ENCODE data around the gene STIL. TPM values are rescaled to one million over a fixed set of nuclear protein-coding genes. Genes with fewer than 3 reads are reported as not detected.
"Not testable (repeated sequence)": the region's sequence is repeated elsewhere in the genome, so short reads cannot be mapped to it uniquely, and the experiment has no call there.

STIL gene
- total and polyA plus RNA-seq, 2 donors (not counting 3 experiments of a cell fraction or from before 2014, with no cell fraction given), result 10.3 to 28.1 TPM

- BruUV-seq (replicated peaks), result no TSS peak
- H4K20me1 ChIP-seq (replicated peaks; ENCODE audit: control insufficient read depth, extremely low read depth, insufficient read depth, low read length), result peaks cover 2% of the 10 kb centered on the region
- H3K9ac ChIP-seq (replicated peaks; ENCODE audit: extremely low read depth, insufficient read depth, low read length), result no peak overlapping the region
- H3K9me3 ChIP-seq (replicated peaks; ENCODE audit: control insufficient read depth, insufficient read depth, low read length), result no peaks in the 10 kb centered on the region
- CTCF ChIA-PET, result no interaction called here
- no peak overlapping the region for H3K4me3 ChIP-seq (replicated peaks in 1 of 3; ENCODE audit: insufficient read depth in 1 of 3, low read depth in 1 of 3, low read length in 3 of 3)
- no peaks in the 10 kb centered on the region for H3K9me1 ChIP-seq (replicated peaks; ENCODE audit: control insufficient read depth, extremely low read depth, insufficient read depth, low read length)
- H3K4me2 ChIP-seq (ENCODE audit: insufficient read depth, low read length), result no peak overlapping the region
- H3K27ac ChIP-seq (ENCODE audit: insufficient read depth, low read depth, low read length), result no peak overlapping the region
- FAIRE-seq (no peak), DNase-seq (ENCODE audit: low read depth, low spot score) (no peak)
- H3K4me1 ChIP-seq (ENCODE audit: control insufficient read depth, extremely low read depth, insufficient read depth, low read length), result no peaks in the 10 kb centered on the region
- dilution Hi-C loops (cut with MboI; ENCODE audit: extremely low pct_ligation_motif_present, low sequenced_read_pairs), result no loop called here
- TF ChIP-seq CTCF (IDR thresholded peaks at IDR 0.05; ENCODE audit: extremely low read depth in 1 of 2, insufficient read depth in 1 of 2, low read depth in 1 of 2, low read length in 2 of 2), result no peak
- TF ChIP-seq JUN (IDR thresholded peaks at IDR 0.05; ENCODE audit: borderline replicate concordance, insufficient read depth, insufficient read length, low read depth), result no peak
- no peak for TF ChIP-seq POLR2AphosphoS5 (IDR thresholded peaks at IDR 0.05; ENCODE audit: insufficient read depth, low read depth, low read length)
- TF ChIP-seq FOS (IDR thresholded peaks at IDR 0.05; ENCODE audit: borderline replicate concordance, insufficient read depth, low read length), result no peak
- no peak for TF ChIP-seq GATA2 (IDR thresholded peaks at IDR 0.05; ENCODE audit: insufficient read depth, insufficient read length, low read depth, low read length)
- TF ChIP-seq EZH2 (IDR thresholded peaks at IDR 0.05; ENCODE audit: borderline replicate concordance, low read depth, low read length, severe bottlenecking), result no peak
- no peak for TF ChIP-seq POLR2A (IDR thresholded peaks at IDR 0.05; ENCODE audit: low read depth, low read length)
- TF ChIP-seq MAX (IDR thresholded peaks at IDR 0.05; ENCODE audit: insufficient read depth, insufficient read length), result no peak
- no peak for TF ChIP-seq MYC (IDR thresholded peaks at IDR 0.05; ENCODE audit: low read depth, low read length)
- H2AFZ ChIP-seq (ENCODE audit: low read depth, low read length), result no peak overlapping the region
- peaks cover 67% of the 10 kb centered on the region for H3K79me2 ChIP-seq (ENCODE audit: control insufficient read depth, insufficient read depth, low read length)
- H3K36me3 ChIP-seq (ENCODE audit: control insufficient read depth in 2 of 2, extremely low read depth in 1 of 2, insufficient read depth in 2 of 2, low read length in 2 of 2), result no peaks in the 10 kb centered on the region
- intact Hi-C loops (cut with micrococcal nuclease), result no loop called here
- no peaks in the 10 kb centered on the region for H3K27me3 ChIP-seq (ENCODE audit: control insufficient read depth in 2 of 2, insufficient read depth in 2 of 2, low read length in 2 of 2)
- POLR2A ChIA-PET, result no interaction called here
Measured at GRCh38 chr1:47347735-47348134, 33.8 kb upstream of the STIL start.

- H3K36me3 ChIP-seq (ENCODE audit: control insufficient read depth in 2 of 2, extremely low read depth in 1 of 2, insufficient read depth in 2 of 2, low read length in 2 of 2); BruUV-seq (replicated peaks); H3K4me3 ChIP-seq (replicated peaks in 1 of 3; ENCODE audit: insufficient read depth in 1 of 3, low read depth in 1 of 3, low read length in 3 of 3); H3K4me1 ChIP-seq (ENCODE audit: control insufficient read depth, extremely low read depth, insufficient read depth, low read length); H3K27me3 ChIP-seq (ENCODE audit: control insufficient read depth in 2 of 2, insufficient read depth in 2 of 2, low read length in 2 of 2); dilution Hi-C loops (cut with MboI; ENCODE audit: extremely low pct_ligation_motif_present, low sequenced_read_pairs); H4K20me1 ChIP-seq (replicated peaks; ENCODE audit: control insufficient read depth, extremely low read depth, insufficient read depth, low read length); H3K9ac ChIP-seq (replicated peaks; ENCODE audit: extremely low read depth, insufficient read depth, low read length); intact Hi-C loops (cut with micrococcal nuclease); H3K4me2 ChIP-seq (ENCODE audit: insufficient read depth, low read length); DNase-seq (ENCODE audit: low read depth, low spot score); H3K27ac ChIP-seq (ENCODE audit: insufficient read depth, low read depth, low read length); H3K9me1 ChIP-seq (replicated peaks; ENCODE audit: control insufficient read depth, extremely low read depth, insufficient read depth, low read length); H3K9me3 ChIP-seq (replicated peaks; ENCODE audit: control insufficient read depth, insufficient read depth, low read length); CTCF ChIA-PET; FAIRE-seq; H2AFZ ChIP-seq (ENCODE audit: low read depth, low read length); POLR2A ChIA-PET: not testable (repeated sequence)
- peaks cover 61% of the 10 kb centered on the region for H3K79me2 ChIP-seq (ENCODE audit: control insufficient read depth, insufficient read depth, low read length)
Measured at GRCh38 chr1:47346979-47347378, 33.0 kb upstream of the STIL start.
